NCI-H128 (cell line): ENCODE measurements around the gene NMNAT1.
"Not testable (repeated sequence)": the region's sequence is repeated elsewhere in the genome, so short reads cannot be mapped to it uniquely, and the experiment has no call there.

ENCODE experiments used
- DNase-seq: peaks from one replicate; lab custom pipeline; 2025; ENCODE audit not compliant: unreplicated experiment; lab: John Stamatoyannopoulos, UW

The NMNAT1 gene

GRCh38 chr1:10014016-10014415 is 70.7 kb downstream of the NMNAT1 start:
- no peak for DNase-seq

- no peak for DNase-seq
Measured at GRCh38 chr1:10019561-10019960, 76.3 kb downstream of the NMNAT1 start.

GRCh38 chr1:10020086-10020485 is 76.8 kb downstream of the NMNAT1 start:
- DNase-seq, result no peak

GRCh38 chr1:10020678-10021077 is 77.4 kb downstream of the NMNAT1 start:
- DNase-seq, result not testable (repeated sequence)

GRCh38 chr1:10021992-10022391 is 78.7 kb downstream of the NMNAT1 start:
- not testable (repeated sequence) for DNase-seq

GRCh38 chr1:10022656-10023055 is 79.4 kb downstream of the NMNAT1 start:
- no peak for DNase-seq

GRCh38 chr1:10025354-10025753 is 82.1 kb downstream of the NMNAT1 start:
- DNase-seq, result no peak

- DNase-seq, result no peak
Measured at GRCh38 chr1:10027027-10027426, 83.8 kb downstream of the NMNAT1 start.

- not testable (repeated sequence) for DNase-seq
Measured at GRCh38 chr1:10028956-10029500, 85.8 kb downstream of the NMNAT1 start.

- DNase-seq, result no peak
Measured at GRCh38 chr1:10031461-10031860, 88.2 kb downstream of the NMNAT1 start.

GRCh38 chr1:10032590-10033358 is 89.5 kb downstream of the NMNAT1 start, which contains the start of gene UBE4B:
TSS of gene UBE4B (plus strand) at chr1:10032958. CDS start at chr1:10033671, 713 bp downstream.
- DNase-seq, result peak; percentile 99

GRCh38 chr1:10033359-10033845 is 90.1 kb downstream of the NMNAT1 start:
- peak; percentile 37 for DNase-seq
